ENCODE data around the gene TTL. TPM values are rescaled to one million over a fixed set of nuclear protein-coding genes. Genes with fewer than 3 reads are reported as not detected.
A peak's percentile ranks its signal among the peaks of the same experiment; 100 is the strongest.

The TTL gene
- polyA plus RNA-seq, 3 donors: 2.7 to 13.9 (median 5.4) TPM

- 2% methylated on average over 50 of the region's 54 CpGs for WGBS (ENCODE audit: insufficient coverage)
- peak; percentile 95 to 98 (median 98) for DNase-seq
- H3K27me3 Mint-ChIP-seq (ENCODE audit: low read depth in 3 of 3): peaks cover 0 to 3% (median 0%) of the 10 kb centered on the region in 3 donors
- H3K4me3 Mint-ChIP-seq: peak within 1 kb of the TSS; percentile 92 to 97
- Histone ChIP-seq H3K36me3 (replicated peaks in 1 of 2; ENCODE audit: control insufficient read depth in 1 of 2, insufficient read depth in 2 of 2, low read length in 2 of 2) (peaks cover 7 to 29% of the 10 kb centered on the region in 2 donors), H3K9ac (ENCODE audit: insufficient read depth, low read length, poor library complexity, severe bottlenecking) (peak within 1 kb of the TSS; percentile 76), H3K27me3 (ENCODE audit: control insufficient read depth in 2 of 2, insufficient read depth in 2 of 2, low read length in 2 of 2) (no peaks in the 10 kb centered on the region), H3K27ac (ENCODE audit: low read depth in 1 of 2, low read length in 2 of 2) (peak within 1 kb of the TSS; percentile 89 to 99), H3K79me2 (ENCODE audit: insufficient read depth, low read length) (peaks cover 11% of the 10 kb centered on the region), H3K4me3 (replicated peaks in 1 of 3; ENCODE audit: low read depth in 2 of 3, low read length in 3 of 3) (peak within 1 kb of the TSS; percentile 44 to 80 (median 70)), H2AFZ (ENCODE audit: insufficient read depth, low read depth, low read length, poor library complexity, severe bottlenecking) (peak within 1 kb of the TSS; percentile 95), H3K9me3 (replicated peaks in 1 of 2; ENCODE audit: control insufficient read depth in 1 of 2, insufficient read depth in 1 of 2, low read length in 2 of 2) (no peaks in the 10 kb centered on the region), H3K4me2 (replicated peaks; ENCODE audit: extremely low read depth, low read length, poor library complexity, severe bottlenecking) (peak within 1 kb of the TSS; percentile 81), H3K4me1 (ENCODE audit: control insufficient read depth in 1 of 2, insufficient read depth in 2 of 2, low read length in 2 of 2) (peaks cover 24 to 27% of the 10 kb centered on the region in 2 donors), H4K20me1 (ENCODE audit: insufficient read depth, low read length) (no peaks in the 10 kb centered on the region)
- H3K9me3 Mint-ChIP-seq: peaks cover 0 to 5% (median 0%) of the 10 kb centered on the region in 7 donors
- intact Hi-C loops (cut with micrococcal nuclease): loop anchor here (2.0 to 5.0 kb wide), 3 partner anchors 42 to 527 kb away; partner anchors contain the start of genes POLR1B (in 1 of the 2), TMEM87B (in 1 of the 2) and TTL (in 1 of the 2)
- H3K4me1 Mint-ChIP-seq: peaks cover 44% of the 10 kb centered on the region
- peak within 1 kb of the TSS; percentile 97 to 100 (median 99) for H3K27ac Mint-ChIP-seq
- H3K36me3 Mint-ChIP-seq: peaks cover 27 to 33% of the 10 kb centered on the region in 2 donors
- no peak for TF ChIP-seq CTCF (IDR thresholded peaks at IDR 0.05)
These were observed 102.4 kb downstream of the TTL start, which contains the start of gene CHCHD5 for GRCh38 chr2:112584134-112584890. Gene CHCHD5 (plus strand): TSS chr2:112584609. CDS start chr2:112584648, 39 bp downstream.

GRCh38 chr2:112584891-112585250 is 102.9 kb downstream of the TTL start:
- no peak for DNase-seq
- Histone ChIP-seq H4K20me1 (ENCODE audit: insufficient read depth, low read length) (no peaks in the 10 kb centered on the region), H3K4me1 (ENCODE audit: control insufficient read depth in 1 of 2, insufficient read depth in 2 of 2, low read length in 2 of 2) (peaks cover 24 to 27% of the 10 kb centered on the region in 2 donors), H3K27me3 (ENCODE audit: control insufficient read depth in 2 of 2, insufficient read depth in 2 of 2, low read length in 2 of 2) (no peaks in the 10 kb centered on the region), H3K79me2 (ENCODE audit: insufficient read depth, low read length) (peaks cover 11% of the 10 kb centered on the region), H3K4me3 (replicated peaks in 1 of 3; ENCODE audit: low read depth in 2 of 3, low read length in 3 of 3) (peak overlapping the region; percentile 44 to 80 (median 70)), H3K27ac (ENCODE audit: low read depth in 1 of 2, low read length in 2 of 2) (peak overlapping the region; percentile 89 to 99), H2AFZ (ENCODE audit: insufficient read depth, low read depth, low read length, poor library complexity, severe bottlenecking) (peak overlapping the region; percentile 95), H3K9ac (ENCODE audit: insufficient read depth, low read length, poor library complexity, severe bottlenecking) (peak overlapping the region; percentile 76), H3K4me2 (replicated peaks; ENCODE audit: extremely low read depth, low read length, poor library complexity, severe bottlenecking) (peak overlapping the region; percentile 81), H3K36me3 (replicated peaks in 1 of 2; ENCODE audit: control insufficient read depth in 1 of 2, insufficient read depth in 2 of 2, low read length in 2 of 2) (peaks cover 7 to 33% of the 10 kb centered on the region in 2 donors), H3K9me3 (replicated peaks in 1 of 2; ENCODE audit: control insufficient read depth in 1 of 2, insufficient read depth in 1 of 2, low read length in 2 of 2) (no peaks in the 10 kb centered on the region)
- Mint-ChIP-seq H3K27ac (peak overlapping the region; percentile 97 to 100 (median 99)), H3K4me1 (peaks cover 41% of the 10 kb centered on the region), H3K9me3 (peaks cover 0 to 5% (median 0%) of the 10 kb centered on the region in 7 donors), H3K27me3 (ENCODE audit: low read depth in 3 of 3) (peaks cover 0 to 3% (median 0%) of the 10 kb centered on the region in 3 donors), H3K4me3 (peak overlapping the region; percentile 92 to 97), H3K36me3 (peaks cover 30 to 37% of the 10 kb centered on the region in 2 donors)
- intact Hi-C loops (cut with micrococcal nuclease): loop anchor here (2.0 to 5.0 kb wide), 3 partner anchors 42 to 528 kb away; partner anchors contain the start of genes POLR1B (in 1 of the 2), TMEM87B (in 1 of the 2) and TTL (in 1 of the 2)
- 67% methylated on average over 3 of the region's 3 CpGs for WGBS (ENCODE audit: insufficient coverage)
- no peak for TF ChIP-seq CTCF (IDR thresholded peaks at IDR 0.05)

Measured in CD14-positive monocyte (primary cell).